Ascending aorta (tissue), 2 donors: Measurements from ENCODE around the gene TRIM47. TPM values are rescaled to one million over a fixed set of nuclear protein-coding genes. Genes with fewer than 3 reads are reported as not detected.
"Not testable (repeated sequence)": the region's sequence is repeated elsewhere in the genome, so short reads cannot be mapped to it uniquely, and the experiment has no call there.

Source experiments
- DNase-seq, 2 donors: peaks; one replicate each; pipeline ENCODE4 v3.0.0-alpha.2; 2019; ENCODE audit warnings: low spot score in 2 of 2
- H3K27ac ChIP-seq, 2 donors: fragments of 200-600 bp; sonication (generic); one replicate each; pipeline ENCODE4 v1.5.1; 2016 to 2017; ENCODE audit warnings: mild to moderate bottlenecking in 1 of 2
- H3K27me3 ChIP-seq: fragments of 200-600 bp; sonication (generic); one replicate; pipeline ENCODE4 v1.5.1; 2017
- H3K36me3 ChIP-seq, 2 donors: fragments of 200-600 bp; sonication (generic); one replicate each; pipeline ENCODE4 v1.5.1; 2016
- H3K4me1 ChIP-seq, 2 donors: fragments of 200-600 bp; sonication (generic); one replicate each; pipeline ENCODE4 v1.5.1; 2016 to 2017; ENCODE audit warnings: mild to moderate bottlenecking in 1 of 2
- H3K4me3 ChIP-seq, 2 donors: fragments of 200-600 bp; sonication (generic); one replicate each; pipeline ENCODE4 v1.5.1; 2016 to 2017; ENCODE audit warnings: mild to moderate bottlenecking in 1 of 2
- H3K9me3 ChIP-seq, 2 donors: fragments of 200-600 bp; sonication (generic); one replicate each; pipeline ENCODE4 v1.5.1; 2016
- intact Hi-C: fragments of 100-400 bp; cut with DNase I; formaldehyde crosslinking; loops from one replicate; pipeline ENCODE4 v1.15.1; 2023
- total RNA-seq: library from RNA; depleted of rRNA; stranded (reverse); fragments of >200 nt; gene quantifications from one replicate; pipeline ENCODE4 v1.1.0, GENCODE V29; 2016
- TF ChIP-seq, protein P1 (sequence below), 3 experiments: fragments of 200-600 bp in 2 of 3; fragments of 450-650 bp in 1 of 3; sonication (generic) in 2 of 3; IDR thresholded peaks; one replicate each; pipeline ENCODE4 v1.5.1; 2016 to 2019; ENCODE audit warnings: antibody characterized with exemption in 3 of 3, mild to moderate bottlenecking in 1 of 3, moderate library complexity in 1 of 3

TRIM47 gene
- total RNA-seq, 1 donor from 2014 or later, result 132 TPM

- Histone ChIP-seq H3K4me3 (peak overlapping the region; percentile 56 to 87), H3K36me3 (peaks cover 29 to 30% of the 10 kb centered on the region in 2 donors), H3K27me3 (no peaks in the 10 kb centered on the region), H3K4me1 (peaks cover 3 to 21% of the 10 kb centered on the region in 2 donors), H3K27ac (peak overlapping the region; percentile 95 to 97), H3K9me3 (no peaks in the 10 kb centered on the region)
- peak in 1 of 2 donors; percentile 87 for DNase-seq
- intact Hi-C loops, result loop anchor here (2.0 kb wide), 1 partner anchor 69 kb away; the partner anchor contains the start of gene UNK
- TF ChIP-seq, protein P1, sequence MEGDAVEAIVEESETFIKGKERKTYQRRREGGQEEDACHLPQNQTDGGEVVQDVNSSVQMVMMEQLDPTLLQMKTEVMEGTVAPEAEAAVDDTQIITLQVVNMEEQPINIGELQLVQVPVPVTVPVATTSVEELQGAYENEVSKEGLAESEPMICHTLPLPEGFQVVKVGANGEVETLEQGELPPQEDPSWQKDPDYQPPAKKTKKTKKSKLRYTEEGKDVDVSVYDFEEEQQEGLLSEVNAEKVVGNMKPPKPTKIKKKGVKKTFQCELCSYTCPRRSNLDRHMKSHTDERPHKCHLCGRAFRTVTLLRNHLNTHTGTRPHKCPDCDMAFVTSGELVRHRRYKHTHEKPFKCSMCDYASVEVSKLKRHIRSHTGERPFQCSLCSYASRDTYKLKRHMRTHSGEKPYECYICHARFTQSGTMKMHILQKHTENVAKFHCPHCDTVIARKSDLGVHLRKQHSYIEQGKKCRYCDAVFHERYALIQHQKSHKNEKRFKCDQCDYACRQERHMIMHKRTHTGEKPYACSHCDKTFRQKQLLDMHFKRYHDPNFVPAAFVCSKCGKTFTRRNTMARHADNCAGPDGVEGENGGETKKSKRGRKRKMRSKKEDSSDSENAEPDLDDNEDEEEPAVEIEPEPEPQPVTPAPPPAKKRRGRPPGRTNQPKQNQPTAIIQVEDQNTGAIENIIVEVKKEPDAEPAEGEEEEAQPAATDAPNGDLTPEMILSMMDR (IDR thresholded peaks at IDR 0.05), result no peak
Observed at GRCh38 chr17:75854101-75854748, 24.2 kb downstream of the TRIM47 start.

GRCh38 chr17:75853433-75853832, 24.9 kb downstream of the TRIM47 start:
- Histone ChIP-seq H3K36me3 (peaks cover 37 to 38% of the 10 kb centered on the region in 2 donors), H3K4me1 (peaks cover 3 to 23% of the 10 kb centered on the region in 2 donors), H3K27me3 (no peaks in the 10 kb centered on the region), H3K27ac (peak overlapping the region; percentile 95 to 97), H3K4me3 (peak overlapping the region; percentile 56 to 87), H3K9me3 (no peaks in the 10 kb centered on the region)
- intact Hi-C loops, result no loop called here
- DNase-seq, result no peak
- TF ChIP-seq, protein P1 (IDR thresholded peaks at IDR 0.05), result no peak

DNA sequence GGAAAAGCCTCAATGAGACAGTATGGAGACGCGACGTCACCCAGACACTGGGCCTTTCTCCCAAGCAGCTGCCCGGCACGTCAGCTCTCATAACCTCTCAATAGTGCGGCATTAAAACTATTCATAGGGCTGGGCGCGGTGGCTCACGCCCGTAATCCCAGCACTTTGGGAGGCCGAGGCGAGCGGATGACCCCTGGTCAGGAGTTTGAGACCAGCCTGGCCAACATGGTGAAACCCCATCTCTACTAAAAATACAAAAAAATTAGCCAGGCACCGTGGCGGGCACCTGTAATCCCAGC, 26.7 kb downstream of the TRIM47 start:
- Histone ChIP-seq H3K27ac (peak overlapping the region in 1 of 2 donors; percentile 10), H3K36me3 (peaks cover 55 to 56% of the 10 kb centered on the region in 2 donors), H3K4me1 (peaks cover 3 to 21% of the 10 kb centered on the region in 2 donors)
- H3K4me3 ChIP-seq, H3K27me3 ChIP-seq, H3K9me3 ChIP-seq, intact Hi-C loops, DNase-seq: not testable (repeated sequence)

DNA sequence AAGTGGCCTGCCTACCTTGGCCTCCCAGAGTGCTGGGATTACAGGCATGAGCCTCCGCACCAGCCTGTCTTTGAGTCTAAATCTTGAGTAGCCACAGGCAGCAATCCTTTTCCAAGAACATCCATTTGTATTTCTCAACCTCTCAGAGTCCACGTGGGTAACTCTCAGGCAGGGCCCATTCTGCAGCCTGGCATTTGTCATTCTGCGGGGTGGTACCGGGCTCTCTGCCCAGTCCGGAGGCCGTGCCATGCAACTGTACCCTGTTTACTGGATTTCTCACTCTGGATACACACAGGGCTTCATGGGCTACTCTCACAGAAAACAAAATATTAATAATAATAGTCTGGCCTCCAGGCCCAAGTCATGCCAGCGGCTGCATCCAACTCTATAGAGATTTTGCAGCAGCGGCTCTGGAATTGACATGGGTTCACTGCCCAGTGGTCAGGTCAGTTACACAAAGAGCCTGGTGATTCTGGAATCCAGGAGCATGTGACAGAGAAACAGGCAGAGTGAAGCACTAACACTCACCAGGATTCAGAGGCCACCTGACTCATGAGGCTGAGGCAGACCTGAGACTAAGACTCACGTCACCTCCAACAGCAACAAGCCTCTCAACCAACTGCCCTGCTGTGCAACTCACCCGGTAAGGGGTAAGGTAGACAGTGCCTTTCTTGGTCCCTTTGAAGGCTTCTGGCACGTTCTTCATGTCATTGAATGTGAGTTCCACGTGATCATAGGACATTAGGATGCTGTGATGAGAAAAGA, 27.3 kb downstream of the TRIM47 start:
- Histone ChIP-seq H3K36me3 (peaks cover 60 to 61% of the 10 kb centered on the region in 2 donors), H3K27me3 (no peaks in the 10 kb centered on the region), H3K4me1 (peaks cover 3 to 18% of the 10 kb centered on the region in 2 donors), H3K27ac (peak overlapping the region in 1 of 2 donors; percentile 10), H3K9me3 (no peaks in the 10 kb centered on the region), H3K4me3 (no peak overlapping the region)
- intact Hi-C loops, result no loop called here
- DNase-seq, result no peak
- TF ChIP-seq, protein P1 (IDR thresholded peaks at IDR 0.05), result no peak

GRCh38 chr17:75849724-75850123, 28.7 kb downstream of the TRIM47 start:
- no peak for DNase-seq
- no peak overlapping the region for H3K4me3 ChIP-seq
- peaks cover 10 to 31% of the 10 kb centered on the region in 2 donors for H3K4me1 ChIP-seq
- intact Hi-C loops, result no loop called here
- peaks cover 64 to 67% of the 10 kb centered on the region in 2 donors for H3K36me3 ChIP-seq
- H3K27ac ChIP-seq, result peak overlapping the region in 1 of 2 donors; percentile 24
- H3K27me3 ChIP-seq, result no peaks in the 10 kb centered on the region
- TF ChIP-seq, protein P1 (IDR thresholded peaks at IDR 0.05), result no peak
- no peaks in the 10 kb centered on the region for H3K9me3 ChIP-seq

- TF ChIP-seq, protein P1 (IDR thresholded peaks at IDR 0.05), result no peak
- peak overlapping the region; percentile 46 to 72 for H3K27ac ChIP-seq
- intact Hi-C loops, result no loop called here
- peaks cover 12 to 33% of the 10 kb centered on the region in 2 donors for H3K4me1 ChIP-seq
- peaks cover 64 to 67% of the 10 kb centered on the region in 2 donors for H3K36me3 ChIP-seq
- DNase-seq, result no peak
- H3K9me3 ChIP-seq, result no peaks in the 10 kb centered on the region
- H3K4me3 ChIP-seq, result no peak overlapping the region
- H3K27me3 ChIP-seq, result no peaks in the 10 kb centered on the region
Observed at GRCh38 chr17:75849279-75849646, 29.1 kb downstream of the TRIM47 start.
